HepG2 (cell line): ENCODE measurements around the gene STX2. TPM values are rescaled to one million over a fixed set of nuclear protein-coding genes. Genes with fewer than 3 reads are reported as not detected.
A peak's percentile ranks its signal among the peaks of the same experiment; 100 is the strongest.

Source experiments
- CREBL2 ChIP-seq: sonication (generic); formaldehyde crosslinking; IDR thresholded peaks from 2 replicates; pipeline ENCODE4 v1.8.1; 2023; ENCODE audit warnings: missing genetic modification reagents, mild to moderate bottlenecking, borderline replicate concordance
- FOXO1 ChIP-seq: sonication (generic); formaldehyde crosslinking; IDR thresholded peaks from 2 replicates; pipeline ENCODE4 v1.4.0; 2020; ENCODE audit warnings: missing genetic modification reagents
- MLXIP ChIP-seq: sonication (generic); formaldehyde crosslinking; IDR thresholded peaks from 2 replicates; pipeline ENCODE4 v1.9.0; 2021; ENCODE audit warnings: missing genetic modification reagents, borderline replicate concordance
- REL ChIP-seq: sonication (generic); formaldehyde crosslinking; conservative IDR thresholded peaks from 2 replicates; pipeline ENCODE4 v1.8.0; 2022; ENCODE audit warnings: mild to moderate bottlenecking, missing genetic modification reagents, moderate library complexity
- ZFP1 ChIP-seq: IDR thresholded peaks from 2 replicates; pipeline ENCODE4 v1.6.1; 2016
- ZNF326 ChIP-seq: sonication (generic); formaldehyde crosslinking; IDR thresholded peaks from 2 replicates; pipeline ENCODE4 v1.4.0; 2020; ENCODE audit warnings: missing genetic modification reagents, borderline replicate concordance
- polyA plus RNA-seq, 8 experiments: library from polyadenylated mRNA; depleted of rRNA in 3 of 8; stranded (reverse) in 7 of 8; unstranded in 1 of 8; fragments of >200 nt; fragmentation: Illumina TruSeq in 4 of 8; extraction: Trizol in 4 of 8; gene quantifications; 2 replicates each; pipeline versions ENCODE4 v1.2.1 to v1.2.3, GENCODE V29; 2011 to 2016; ENCODE audit warnings: low read depth in 4 of 8, missing spikeins in 1 of 8, mixed read lengths in 1 of 8; ENCODE audit not compliant: insufficient read depth in 1 of 8
- total RNA-seq, 5 experiments: library from RNA; depleted of rRNA; stranded (reverse); fragments of >200 nt; fragmentation: Illumina TruSeq; extraction: Trizol; gene quantifications; 2 replicates each; pipeline ENCODE4 v1.2.3, GENCODE V29; 2016; ENCODE audit warnings: low read depth in 1 of 5
- TF ChIP-seq, protein P1 (sequence below): IDR thresholded peaks from 2 replicates; pipeline ENCODE4 v1.6.1; 2016
- TF ChIP-seq, protein P2 (sequence below): sonication (generic); formaldehyde crosslinking; IDR thresholded peaks from 2 replicates; pipeline ENCODE4 v1.4.0; 2020; ENCODE audit warnings: mild to moderate bottlenecking, missing genetic modification reagents
- TF ChIP-seq, protein P3 (sequence below): sonication (generic); formaldehyde crosslinking; IDR thresholded peaks from 2 replicates; pipeline ENCODE4 v1.4.0; 2020; ENCODE audit warnings: missing genetic modification reagents
- TF ChIP-seq, protein P4 (sequence below): sonication (generic); formaldehyde crosslinking; IDR thresholded peaks from 2 replicates; pipeline ENCODE4 v1.4.0; 2020; ENCODE audit warnings: missing genetic modification reagents
- TF ChIP-seq, protein P5 (sequence below): sonication (generic); formaldehyde crosslinking; IDR thresholded peaks from 2 replicates; pipeline ENCODE4 v1.4.0; 2020; ENCODE audit warnings: low read depth, mild to moderate bottlenecking, missing genetic modification reagents

The STX2 gene
- total and polyA plus RNA-seq, 2 of the 13 experiments (the other 11 are each of a cell fraction or from before 2014, with no cell fraction given), result 13.4 to 25.1 TPM

- TF ChIP-seq, protein P1, sequence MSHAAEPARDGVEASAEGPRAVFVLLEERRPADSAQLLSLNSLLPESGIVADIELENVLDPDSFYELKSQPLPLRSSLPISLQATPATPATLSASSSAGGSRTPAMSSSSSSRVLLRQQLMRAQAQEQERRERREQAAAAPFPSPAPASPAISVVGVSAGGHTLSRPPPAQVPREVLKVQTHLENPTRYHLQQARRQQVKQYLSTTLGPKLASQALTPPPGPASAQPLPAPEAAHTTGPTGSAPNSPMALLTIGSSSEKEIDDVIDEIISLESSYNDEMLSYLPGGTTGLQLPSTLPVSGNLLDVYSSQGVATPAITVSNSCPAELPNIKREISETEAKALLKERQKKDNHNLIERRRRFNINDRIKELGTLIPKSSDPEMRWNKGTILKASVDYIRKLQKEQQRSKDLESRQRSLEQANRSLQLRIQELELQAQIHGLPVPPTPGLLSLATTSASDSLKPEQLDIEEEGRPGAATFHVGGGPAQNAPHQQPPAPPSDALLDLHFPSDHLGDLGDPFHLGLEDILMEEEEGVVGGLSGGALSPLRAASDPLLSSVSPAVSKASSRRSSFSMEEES (CRISPR knock-in tag), result no peak
- TF ChIP-seq, protein P2, sequence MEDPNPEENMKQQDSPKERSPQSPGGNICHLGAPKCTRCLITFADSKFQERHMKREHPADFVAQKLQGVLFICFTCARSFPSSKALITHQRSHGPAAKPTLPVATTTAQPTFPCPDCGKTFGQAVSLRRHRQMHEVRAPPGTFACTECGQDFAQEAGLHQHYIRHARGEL (CRISPR knock-in tag), result no peak
- TF ChIP-seq, protein P3, sequence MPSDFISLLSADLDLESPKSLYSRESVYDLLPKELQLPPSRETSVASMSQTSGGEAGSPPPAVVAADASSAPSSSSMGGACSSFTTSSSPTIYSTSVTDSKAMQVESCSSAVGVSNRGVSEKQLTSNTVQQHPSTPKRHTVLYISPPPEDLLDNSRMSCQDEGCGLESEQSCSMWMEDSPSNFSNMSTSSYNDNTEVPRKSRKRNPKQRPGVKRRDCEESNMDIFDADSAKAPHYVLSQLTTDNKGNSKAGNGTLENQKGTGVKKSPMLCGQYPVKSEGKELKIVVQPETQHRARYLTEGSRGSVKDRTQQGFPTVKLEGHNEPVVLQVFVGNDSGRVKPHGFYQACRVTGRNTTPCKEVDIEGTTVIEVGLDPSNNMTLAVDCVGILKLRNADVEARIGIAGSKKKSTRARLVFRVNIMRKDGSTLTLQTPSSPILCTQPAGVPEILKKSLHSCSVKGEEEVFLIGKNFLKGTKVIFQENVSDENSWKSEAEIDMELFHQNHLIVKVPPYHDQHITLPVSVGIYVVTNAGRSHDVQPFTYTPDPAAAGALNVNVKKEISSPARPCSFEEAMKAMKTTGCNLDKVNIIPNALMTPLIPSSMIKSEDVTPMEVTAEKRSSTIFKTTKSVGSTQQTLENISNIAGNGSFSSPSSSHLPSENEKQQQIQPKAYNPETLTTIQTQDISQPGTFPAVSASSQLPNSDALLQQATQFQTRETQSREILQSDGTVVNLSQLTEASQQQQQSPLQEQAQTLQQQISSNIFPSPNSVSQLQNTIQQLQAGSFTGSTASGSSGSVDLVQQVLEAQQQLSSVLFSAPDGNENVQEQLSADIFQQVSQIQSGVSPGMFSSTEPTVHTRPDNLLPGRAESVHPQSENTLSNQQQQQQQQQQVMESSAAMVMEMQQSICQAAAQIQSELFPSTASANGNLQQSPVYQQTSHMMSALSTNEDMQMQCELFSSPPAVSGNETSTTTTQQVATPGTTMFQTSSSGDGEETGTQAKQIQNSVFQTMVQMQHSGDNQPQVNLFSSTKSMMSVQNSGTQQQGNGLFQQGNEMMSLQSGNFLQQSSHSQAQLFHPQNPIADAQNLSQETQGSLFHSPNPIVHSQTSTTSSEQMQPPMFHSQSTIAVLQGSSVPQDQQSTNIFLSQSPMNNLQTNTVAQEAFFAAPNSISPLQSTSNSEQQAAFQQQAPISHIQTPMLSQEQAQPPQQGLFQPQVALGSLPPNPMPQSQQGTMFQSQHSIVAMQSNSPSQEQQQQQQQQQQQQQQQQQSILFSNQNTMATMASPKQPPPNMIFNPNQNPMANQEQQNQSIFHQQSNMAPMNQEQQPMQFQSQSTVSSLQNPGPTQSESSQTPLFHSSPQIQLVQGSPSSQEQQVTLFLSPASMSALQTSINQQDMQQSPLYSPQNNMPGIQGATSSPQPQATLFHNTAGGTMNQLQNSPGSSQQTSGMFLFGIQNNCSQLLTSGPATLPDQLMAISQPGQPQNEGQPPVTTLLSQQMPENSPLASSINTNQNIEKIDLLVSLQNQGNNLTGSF (CRISPR knock-in tag), result no peak
- TF ChIP-seq, protein P4, sequence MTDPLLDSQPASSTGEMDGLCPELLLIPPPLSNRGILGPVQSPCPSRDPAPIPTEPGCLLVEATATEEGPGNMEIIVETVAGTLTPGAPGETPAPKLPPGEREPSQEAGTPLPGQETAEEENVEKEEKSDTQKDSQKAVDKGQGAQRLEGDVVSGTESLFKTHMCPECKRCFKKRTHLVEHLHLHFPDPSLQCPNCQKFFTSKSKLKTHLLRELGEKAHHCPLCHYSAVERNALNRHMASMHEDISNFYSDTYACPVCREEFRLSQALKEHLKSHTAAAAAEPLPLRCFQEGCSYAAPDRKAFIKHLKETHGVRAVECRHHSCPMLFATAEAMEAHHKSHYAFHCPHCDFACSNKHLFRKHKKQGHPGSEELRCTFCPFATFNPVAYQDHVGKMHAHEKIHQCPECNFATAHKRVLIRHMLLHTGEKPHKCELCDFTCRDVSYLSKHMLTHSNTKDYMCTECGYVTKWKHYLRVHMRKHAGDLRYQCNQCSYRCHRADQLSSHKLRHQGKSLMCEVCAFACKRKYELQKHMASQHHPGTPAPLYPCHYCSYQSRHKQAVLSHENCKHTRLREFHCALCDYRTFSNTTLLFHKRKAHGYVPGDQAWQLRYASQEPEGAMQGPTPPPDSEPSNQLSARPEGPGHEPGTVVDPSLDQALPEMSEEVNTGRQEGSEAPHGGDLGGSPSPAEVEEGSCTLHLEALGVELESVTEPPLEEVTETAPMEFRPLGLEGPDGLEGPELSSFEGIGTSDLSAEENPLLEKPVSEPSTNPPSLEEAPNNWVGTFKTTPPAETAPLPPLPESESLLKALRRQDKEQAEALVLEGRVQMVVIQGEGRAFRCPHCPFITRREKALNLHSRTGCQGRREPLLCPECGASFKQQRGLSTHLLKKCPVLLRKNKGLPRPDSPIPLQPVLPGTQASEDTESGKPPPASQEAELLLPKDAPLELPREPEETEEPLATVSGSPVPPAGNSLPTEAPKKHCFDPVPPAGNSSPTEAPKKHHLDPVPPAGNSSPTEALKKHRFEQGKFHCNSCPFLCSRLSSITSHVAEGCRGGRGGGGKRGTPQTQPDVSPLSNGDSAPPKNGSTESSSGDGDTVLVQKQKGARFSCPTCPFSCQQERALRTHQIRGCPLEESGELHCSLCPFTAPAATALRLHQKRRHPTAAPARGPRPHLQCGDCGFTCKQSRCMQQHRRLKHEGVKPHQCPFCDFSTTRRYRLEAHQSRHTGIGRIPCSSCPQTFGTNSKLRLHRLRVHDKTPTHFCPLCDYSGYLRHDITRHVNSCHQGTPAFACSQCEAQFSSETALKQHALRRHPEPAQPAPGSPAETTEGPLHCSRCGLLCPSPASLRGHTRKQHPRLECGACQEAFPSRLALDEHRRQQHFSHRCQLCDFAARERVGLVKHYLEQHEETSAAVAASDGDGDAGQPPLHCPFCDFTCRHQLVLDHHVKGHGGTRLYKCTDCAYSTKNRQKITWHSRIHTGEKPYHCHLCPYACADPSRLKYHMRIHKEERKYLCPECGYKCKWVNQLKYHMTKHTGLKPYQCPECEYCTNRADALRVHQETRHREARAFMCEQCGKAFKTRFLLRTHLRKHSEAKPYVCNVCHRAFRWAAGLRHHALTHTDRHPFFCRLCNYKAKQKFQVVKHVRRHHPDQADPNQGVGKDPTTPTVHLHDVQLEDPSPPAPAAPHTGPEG (CRISPR knock-in tag), result no peak
- no peak for TF ChIP-seq CREBL2 (CRISPR knock-in tag)
- TF ChIP-seq REL (CRISPR knock-in tag), result no peak
- no peak for TF ChIP-seq ZFP1 (CRISPR knock-in tag)
- TF ChIP-seq, protein P5, sequence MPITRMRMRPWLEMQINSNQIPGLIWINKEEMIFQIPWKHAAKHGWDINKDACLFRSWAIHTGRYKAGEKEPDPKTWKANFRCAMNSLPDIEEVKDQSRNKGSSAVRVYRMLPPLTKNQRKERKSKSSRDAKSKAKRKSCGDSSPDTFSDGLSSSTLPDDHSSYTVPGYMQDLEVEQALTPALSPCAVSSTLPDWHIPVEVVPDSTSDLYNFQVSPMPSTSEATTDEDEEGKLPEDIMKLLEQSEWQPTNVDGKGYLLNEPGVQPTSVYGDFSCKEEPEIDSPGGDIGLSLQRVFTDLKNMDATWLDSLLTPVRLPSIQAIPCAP (CRISPR knock-in tag), result no peak
- no peak for TF ChIP-seq ZNF326 (CRISPR knock-in tag)
- peak; percentile 98 for TF ChIP-seq MLXIP (CRISPR knock-in tag)
- TF ChIP-seq FOXO1 (CRISPR knock-in tag), result no peak
Measured at GRCh38 chr12:130826151-130826801, 12.8 kb downstream of the STX2 start (continued).
